ENCODE results near the gene ZHX3.

GRCh38 chr20:41214666-41215065 is 102.9 kb downstream of the ZHX3 start:
- TF ChIP-seq CTCF (IDR thresholded peaks at IDR 0.05) (no peak), POLR2A (IDR thresholded peaks at IDR 0.05) (no peak)
